ENCODE measurements around the gene KCNQ1.

KCNQ1 gene

GRCh38 chr11:2664791-2665525 lies 220.2 kb downstream of the KCNQ1 start:
- no peaks in the 10 kb centered on the region for H3K36me3 ChIP-seq (ENCODE audit: low read length)
- no peak overlapping the region for H3K4me2 ChIP-seq (ENCODE audit: low read depth, low read length, poor library complexity, severe bottlenecking)
- no peak overlapping the region for H3K27ac ChIP-seq (ENCODE audit: low read depth, low read length)
- H3K27me3 ChIP-seq (ENCODE audit: low read length), result no peaks in the 10 kb centered on the region
- no peaks in the 10 kb centered on the region for H3K9me2 ChIP-seq (replicated peaks; ENCODE audit: insufficient read depth, low read length)
- H3K4me3 ChIP-seq (ENCODE audit: insufficient read depth, low read length, poor library complexity, severe bottlenecking), result no peak overlapping the region
- H3K9me3 ChIP-seq (ENCODE audit: insufficient read depth, low read length), result peaks cover 14% of the 10 kb centered on the region; the same call in 1 of the 2 replicates
- no peak overlapping the region for H3K9ac ChIP-seq (ENCODE audit: low read length)
- no peaks in the 10 kb centered on the region for H3F3A ChIP-seq (ENCODE audit: insufficient read depth)
- H4K20me1 ChIP-seq (ENCODE audit: low read depth, low read length), result no peaks in the 10 kb centered on the region
- no peak overlapping the region for H2AFZ ChIP-seq (ENCODE audit: low read depth, low read length, severe bottlenecking)
- H3K79me2 ChIP-seq (ENCODE audit: insufficient read depth, low read length), result no peaks in the 10 kb centered on the region
- TF ChIP-seq CTCF (IDR thresholded peaks at IDR 0.05; ENCODE audit: insufficient read depth, low read length, poor library complexity, severe bottlenecking) (no peak), EZH2phosphoT487 (conservative IDR thresholded peaks at IDR 0.05; ENCODE audit: low read length) (no peak)

- Histone ChIP-seq H4K20me1 (ENCODE audit: low read depth, low read length) (no peaks in the 10 kb centered on the region), H3F3A (ENCODE audit: insufficient read depth) (no peaks in the 10 kb centered on the region), H3K27ac (ENCODE audit: low read depth, low read length) (no peak overlapping the region), H3K79me2 (ENCODE audit: insufficient read depth, low read length) (no peaks in the 10 kb centered on the region), H3K9me3 (ENCODE audit: insufficient read depth, low read length) (peaks cover 5% of the 10 kb centered on the region; the same call in 1 of the 2 replicates), H3K4me3 (ENCODE audit: insufficient read depth, low read length, poor library complexity, severe bottlenecking) (no peak overlapping the region), H3K36me3 (ENCODE audit: low read length) (no peaks in the 10 kb centered on the region), H3K27me3 (ENCODE audit: low read length) (no peaks in the 10 kb centered on the region), H3K9ac (ENCODE audit: low read length) (no peak overlapping the region), H3K9me2 (replicated peaks; ENCODE audit: insufficient read depth, low read length) (no peaks in the 10 kb centered on the region), H3K4me2 (ENCODE audit: low read depth, low read length, poor library complexity, severe bottlenecking) (no peak overlapping the region), H2AFZ (ENCODE audit: low read depth, low read length, severe bottlenecking) (no peak overlapping the region)
- no peak for TF ChIP-seq CTCF (IDR thresholded peaks at IDR 0.05; ENCODE audit: insufficient read depth, low read length, poor library complexity, severe bottlenecking)
- no peak for TF ChIP-seq EZH2phosphoT487 (conservative IDR thresholded peaks at IDR 0.05; ENCODE audit: low read length)
Measured at GRCh38 chr11:2665526-2666400, 221.0 kb downstream of the KCNQ1 start.

- H3K9me2 ChIP-seq (replicated peaks; ENCODE audit: insufficient read depth, low read length), result no peaks in the 10 kb centered on the region
- H3K9ac ChIP-seq (ENCODE audit: low read length), result no peak overlapping the region
- H2AFZ ChIP-seq (ENCODE audit: low read depth, low read length, severe bottlenecking), result no peak overlapping the region
- H3K27ac ChIP-seq (ENCODE audit: low read depth, low read length), result no peak overlapping the region
- no peaks in the 10 kb centered on the region for H3K36me3 ChIP-seq (ENCODE audit: low read length)
- TF ChIP-seq CTCF (IDR thresholded peaks at IDR 0.05; ENCODE audit: insufficient read depth, low read length, poor library complexity, severe bottlenecking) (no peak), EZH2phosphoT487 (conservative IDR thresholded peaks at IDR 0.05; ENCODE audit: low read length) (no peak)
- no peaks in the 10 kb centered on the region for H4K20me1 ChIP-seq (ENCODE audit: low read depth, low read length)
- H3K27me3 ChIP-seq (ENCODE audit: low read length), result no peaks in the 10 kb centered on the region
- no peaks in the 10 kb centered on the region for H3K79me2 ChIP-seq (ENCODE audit: insufficient read depth, low read length)
- H3K4me3 ChIP-seq (ENCODE audit: insufficient read depth, low read length, poor library complexity, severe bottlenecking), result no peak overlapping the region
- no peaks in the 10 kb centered on the region for H3F3A ChIP-seq (ENCODE audit: insufficient read depth)
- no peak overlapping the region for H3K4me2 ChIP-seq (ENCODE audit: low read depth, low read length, poor library complexity, severe bottlenecking)
- no peaks in the 10 kb centered on the region for H3K9me3 ChIP-seq (ENCODE audit: insufficient read depth, low read length)
Measured at GRCh38 chr11:2666401-2666741, 221.6 kb downstream of the KCNQ1 start.
